Activated naive CD4-positive, alpha-beta T cell treated with Interleukin-2 at 50 U/mL for 16 hours (primary cell): Measurements from ENCODE around the gene ABI3.

Source experiments
- DNase-seq: peaks from one replicate; pipeline ENCODE4 v3.0.0-alpha.2; 2020

Gene ABI3

DNA sequence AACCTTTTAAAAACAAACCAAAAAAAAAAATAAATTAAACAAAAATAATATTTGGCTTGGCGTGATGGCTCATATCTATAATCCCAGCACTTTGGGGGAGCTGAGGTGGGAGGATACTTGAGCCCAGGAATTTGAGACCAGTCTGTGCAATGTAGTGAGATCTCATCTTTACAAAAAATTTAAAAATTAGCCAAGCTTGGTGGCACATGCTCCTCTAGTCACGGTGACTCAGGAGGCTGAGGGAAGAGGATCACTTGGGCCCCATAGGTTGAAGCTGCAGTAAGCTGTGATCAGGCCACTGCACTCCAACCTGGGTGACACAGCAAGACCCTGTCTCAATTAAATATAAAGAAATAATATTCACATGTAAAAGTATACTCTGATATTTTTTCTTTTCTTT is 12.3 kb upstream of the ABI3 start:
- no peak for DNase-seq

GRCh38 chr17:49200423-49201083 is 10.0 kb upstream of the ABI3 start:
- DNase-seq: no peak

GRCh38 chr17:49201481-49201927 is 9.0 kb upstream of the ABI3 start:
- DNase-seq: no peak

DNA sequence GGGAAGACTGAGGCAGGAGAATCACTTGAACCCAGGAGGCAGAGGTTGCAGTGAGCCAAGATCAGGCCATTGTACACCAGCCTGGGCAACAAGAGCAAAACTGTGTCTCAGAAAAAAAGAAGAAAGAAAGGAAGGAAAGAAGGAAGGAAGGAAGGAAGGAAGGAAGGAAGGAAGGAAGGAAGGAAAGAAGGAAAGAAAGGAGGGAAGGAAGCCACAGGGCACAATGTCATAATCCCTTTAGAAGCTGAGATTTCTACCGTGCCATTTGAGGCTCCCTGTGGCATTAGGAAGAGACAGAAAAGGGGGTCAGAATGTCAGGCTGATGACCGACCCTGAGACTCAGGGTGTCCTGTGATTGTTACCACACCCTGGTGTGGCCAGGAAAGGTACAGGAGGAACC is 6.7 kb upstream of the ABI3 start:
- no peak for DNase-seq

DNA sequence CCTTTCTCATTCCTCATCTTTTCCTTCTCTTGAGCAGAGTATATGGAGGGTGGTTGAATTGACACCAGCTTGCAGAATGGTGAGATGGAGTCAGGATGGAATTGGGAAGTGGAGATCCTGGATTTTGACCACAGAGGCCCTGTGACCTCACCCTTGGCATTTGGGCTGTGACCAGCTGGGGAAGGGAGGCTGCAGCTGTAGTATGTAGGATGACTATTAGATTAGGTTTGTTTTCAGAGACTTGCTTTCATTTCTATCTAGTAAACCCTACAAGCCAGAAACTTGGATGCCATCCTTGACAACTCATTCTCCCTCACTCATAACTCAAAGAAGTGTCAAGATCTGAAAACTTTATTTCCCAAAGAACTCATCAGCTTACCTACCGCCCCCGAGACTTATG is 6.0 kb upstream of the ABI3 start:
- no peak for DNase-seq

GRCh38 chr17:49209061-49209571 is 1.4 kb upstream of the ABI3 start:
- DNase-seq: no peak

DNA sequence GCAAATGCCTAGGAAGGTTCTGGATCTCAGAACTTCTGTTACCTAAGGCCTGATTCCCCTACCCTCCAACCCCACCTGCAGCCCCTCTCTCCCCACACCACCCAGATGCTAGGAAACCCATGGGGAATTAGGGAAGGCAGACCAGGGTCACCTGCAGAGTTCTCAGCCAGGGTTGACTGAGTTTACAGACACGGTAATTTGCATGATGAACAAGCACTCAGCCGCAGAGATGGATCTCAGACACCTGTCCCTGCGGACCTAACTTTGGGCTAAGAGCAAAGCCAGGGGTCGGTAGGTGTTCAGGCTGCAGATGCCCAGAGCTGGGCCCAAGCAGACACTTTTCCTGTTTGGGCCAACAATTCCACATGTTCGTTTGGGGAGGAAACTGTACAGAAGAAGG is 2.9 kb downstream of the ABI3 start:
- DNase-seq: no peak

DNA sequence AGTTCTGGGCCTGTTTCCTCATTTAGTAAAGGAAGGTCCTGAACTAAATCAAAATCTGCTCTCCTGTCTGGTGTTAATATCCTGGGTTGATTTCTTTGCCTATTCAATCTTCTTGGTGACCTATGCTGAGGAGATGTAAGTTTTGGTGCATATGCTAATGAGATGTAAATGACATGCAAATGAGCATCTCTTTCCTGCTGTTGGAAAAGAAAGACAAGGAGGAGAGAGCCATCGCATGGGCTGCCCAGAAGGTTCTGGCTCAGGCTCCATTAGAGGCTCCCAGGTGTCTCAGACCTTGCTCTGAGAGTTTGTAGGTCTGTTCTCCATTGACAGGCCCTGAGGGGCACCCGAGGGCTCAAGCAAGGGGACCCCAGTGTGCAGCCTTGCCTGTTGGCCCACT is 3.3 kb downstream of the ABI3 start:
- DNase-seq: no peak

GRCh38 chr17:49214676-49215360 is 4.3 kb downstream of the ABI3 start:
- DNase-seq: no peak

GRCh38 chr17:49216482-49216881 is 6.0 kb downstream of the ABI3 start:
- no peak for DNase-seq

DNA sequence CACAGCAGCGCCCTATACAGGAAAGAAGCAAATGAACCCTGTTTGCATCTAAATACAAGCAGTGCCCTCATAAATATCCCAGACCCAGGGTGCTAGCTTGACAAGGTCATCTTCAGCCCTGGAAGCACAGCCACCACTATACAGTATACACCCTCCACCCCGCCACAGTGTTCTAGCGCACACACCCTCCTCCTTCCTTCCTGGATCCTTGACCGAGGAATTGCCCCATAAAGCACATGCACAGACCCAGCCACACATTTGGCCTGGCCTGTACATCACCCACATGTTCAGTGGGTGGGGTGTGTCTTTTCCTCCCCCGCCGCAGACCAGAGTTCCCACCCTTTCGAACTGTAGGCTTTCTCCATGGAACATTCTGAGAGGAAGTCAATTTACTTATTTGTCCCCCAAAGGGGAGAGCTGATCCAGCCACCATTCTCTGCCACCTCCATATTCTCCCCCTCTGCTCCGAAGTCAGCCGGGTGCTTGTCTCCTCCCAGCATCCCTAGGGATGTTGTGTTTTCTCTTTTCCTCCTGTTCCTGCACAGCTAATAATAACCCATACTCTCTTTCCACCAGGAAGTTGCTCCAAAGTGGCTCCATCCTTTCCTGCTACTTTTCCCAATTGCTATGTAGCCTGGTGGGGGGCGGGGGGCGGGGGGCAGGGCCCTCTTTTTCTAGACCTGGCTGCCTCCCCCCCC is 6.6 kb downstream of the ABI3 start:
- no peak for DNase-seq

DNA sequence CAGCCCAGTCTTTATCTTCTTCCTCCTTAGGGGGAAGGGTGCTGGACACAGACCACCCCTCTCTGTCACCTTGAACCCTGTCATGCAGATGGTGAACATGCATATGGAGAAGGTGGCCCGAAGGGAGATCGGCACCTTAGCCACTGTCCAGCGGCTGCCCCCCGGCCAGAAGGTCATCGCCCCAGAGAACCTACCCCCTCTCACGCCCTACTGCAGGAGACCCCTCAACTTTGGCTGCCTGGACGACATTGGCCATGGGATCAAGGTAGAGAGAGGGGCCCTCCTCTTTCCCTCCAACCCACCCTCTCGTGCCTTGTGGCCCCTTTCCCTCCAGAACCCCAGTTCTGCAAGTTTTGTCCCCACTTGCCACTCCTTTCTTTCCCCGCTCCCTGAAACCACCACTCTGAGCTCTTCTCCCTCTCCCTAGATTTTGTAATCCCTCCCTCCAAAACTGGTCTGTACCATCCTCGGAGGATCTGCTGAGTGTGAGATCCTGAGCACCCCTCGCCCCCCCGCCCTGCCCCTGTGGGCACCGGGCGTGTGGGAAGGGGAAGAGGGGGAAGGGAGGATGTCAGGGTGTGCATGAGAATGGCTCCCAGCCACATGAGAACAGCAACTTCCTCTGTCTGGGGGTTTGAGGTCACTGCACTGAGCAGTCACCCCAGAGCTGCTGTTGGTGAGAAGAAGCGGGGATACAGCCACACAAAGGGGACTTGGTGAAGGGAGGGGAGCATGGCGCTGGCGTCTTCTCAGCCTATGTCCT is 7.3 kb downstream of the ABI3 start:
- peak; percentile 56 for DNase-seq

DNA sequence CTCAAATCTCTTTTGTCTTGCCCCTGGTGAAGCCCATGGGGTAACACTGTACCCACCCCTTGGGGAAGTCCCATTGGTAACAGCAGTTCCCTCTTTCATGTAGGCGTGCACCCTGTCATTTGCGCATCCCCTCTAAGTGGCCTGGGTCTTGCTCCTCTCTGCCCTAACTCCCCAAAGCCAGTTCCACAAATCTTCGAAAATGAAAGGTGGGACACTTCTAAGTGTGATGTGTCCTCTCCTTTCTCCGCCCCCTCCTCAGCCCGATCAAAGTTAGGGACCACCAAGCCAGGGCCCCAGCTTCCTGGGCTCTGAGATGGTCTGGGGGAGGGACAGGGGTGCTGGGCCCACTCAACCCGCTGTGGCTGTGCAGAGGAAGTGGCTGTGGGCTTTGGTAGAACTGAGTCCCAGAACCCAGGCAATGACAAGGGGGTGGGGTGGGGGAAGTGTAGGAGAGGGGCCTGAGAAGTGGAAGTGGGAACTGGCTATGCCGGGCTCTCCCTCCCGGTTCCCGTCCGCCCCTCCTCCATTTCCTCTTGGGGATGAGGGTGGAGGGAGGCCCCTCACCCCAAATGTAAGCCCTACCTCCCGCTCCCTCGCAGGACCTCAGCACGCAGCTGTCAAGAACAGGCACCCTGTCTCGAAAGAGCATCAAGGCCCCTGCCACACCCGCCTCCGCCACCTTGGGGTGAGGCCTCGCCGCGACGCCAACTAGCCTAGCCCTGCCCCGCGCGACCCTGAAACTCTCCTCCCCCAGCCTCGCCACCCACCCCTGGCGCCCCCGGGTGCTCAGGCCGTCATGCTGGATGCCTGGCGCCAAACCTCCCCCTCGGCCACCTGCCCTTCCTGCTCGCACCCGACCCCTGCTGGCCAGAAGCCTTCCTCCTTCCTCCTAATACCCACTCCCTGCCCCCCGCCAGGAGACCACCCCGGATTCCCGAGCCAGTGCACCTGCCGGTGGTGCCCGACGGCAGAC is 8.7 kb downstream of the ABI3 start:
- peak; percentile 21 for DNase-seq

GRCh38 chr17:49219987-49220386 is 9.5 kb downstream of the ABI3 start:
- no peak for DNase-seq

DNA sequence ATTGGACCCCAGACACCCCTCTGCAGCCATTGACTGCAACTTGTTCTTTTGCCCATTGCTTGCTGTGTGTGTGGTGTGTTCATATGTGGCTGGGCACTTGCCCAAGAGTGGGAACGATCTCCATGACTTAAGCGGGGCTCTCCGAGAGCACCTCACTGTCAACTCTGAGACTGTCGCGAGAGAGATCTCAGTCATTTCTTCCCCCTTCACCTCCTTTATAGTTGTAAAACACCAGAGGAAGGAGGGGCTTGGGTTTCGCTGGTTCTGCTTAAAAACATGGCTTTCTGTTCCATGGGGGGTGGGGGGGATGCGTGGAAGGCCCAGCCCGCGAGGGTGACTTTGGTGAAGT is 12.6 kb downstream of the ABI3 start:
- DNase-seq: no peak

GRCh38 chr17:49223517-49224197 is 13.2 kb downstream of the ABI3 start:
- peak; percentile 74 for DNase-seq

DNA sequence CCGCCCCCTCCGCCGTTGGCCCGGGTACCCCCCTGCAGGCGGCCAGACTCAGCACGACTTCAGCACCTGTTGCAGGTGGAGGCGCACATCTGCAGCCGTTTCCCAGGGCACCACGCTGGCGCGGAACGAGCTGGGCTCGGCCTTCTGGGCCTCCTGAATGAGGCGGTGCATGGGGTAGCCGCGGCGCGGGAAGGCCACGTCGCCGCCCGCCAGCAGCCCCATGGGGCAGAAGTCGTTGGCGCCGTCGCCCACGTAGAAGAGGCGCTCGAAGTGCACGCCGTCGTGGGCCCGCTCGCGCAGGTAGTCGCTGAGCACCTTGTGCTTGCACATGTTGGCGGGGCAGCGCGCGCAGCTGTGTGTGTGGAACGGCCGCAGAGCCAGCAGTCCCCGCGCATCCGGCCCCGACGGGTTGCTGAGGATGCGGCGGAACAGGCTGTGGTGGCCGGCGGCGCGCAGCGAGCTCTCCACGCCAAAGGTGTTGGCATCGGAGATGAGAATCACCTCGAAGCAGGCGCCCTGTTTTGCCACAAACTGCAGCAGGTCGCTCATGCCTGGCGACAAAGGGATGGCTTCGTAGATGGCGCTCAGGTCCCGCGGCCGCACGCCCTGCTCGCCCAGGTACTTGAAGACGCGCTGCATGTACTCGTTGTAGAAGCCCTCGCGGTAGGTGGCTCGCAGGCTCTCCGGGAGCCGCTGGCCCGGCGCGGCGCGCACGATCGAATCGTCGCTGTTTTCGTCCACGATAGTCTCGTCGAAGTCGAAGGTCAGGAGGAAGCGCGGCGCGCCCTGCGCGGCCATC is 13.9 kb downstream of the ABI3 start:
- peak; percentile 48 for DNase-seq

GRCh38 chr17:49224997-49225337 is 14.5 kb downstream of the ABI3 start:
- no peak for DNase-seq

- no peak for DNase-seq
Measured at GRCh38 chr17:49225554-49226236, 15.2 kb downstream of the ABI3 start.
